HG02884 (cell line): ENCODE results near the gene AZGP1.
"Not testable (repeated sequence)": the region's sequence is repeated elsewhere in the genome, so short reads cannot be mapped to it uniquely, and the experiment has no call there.

Experiments
- ATAC-seq: cut with Tn5 transposase; IDR thresholded peaks from one replicate; pipeline ENCODE4 v1.9.1; 2021; ENCODE audit warnings: mild to moderate bottlenecking, moderate library complexity; ENCODE audit not compliant: unreplicated experiment

The AZGP1 gene

GRCh38 chr7:99997545-99998137 is 21.8 kb upstream of the AZGP1 start:
- ATAC-seq = peak; percentile 45

DNA sequence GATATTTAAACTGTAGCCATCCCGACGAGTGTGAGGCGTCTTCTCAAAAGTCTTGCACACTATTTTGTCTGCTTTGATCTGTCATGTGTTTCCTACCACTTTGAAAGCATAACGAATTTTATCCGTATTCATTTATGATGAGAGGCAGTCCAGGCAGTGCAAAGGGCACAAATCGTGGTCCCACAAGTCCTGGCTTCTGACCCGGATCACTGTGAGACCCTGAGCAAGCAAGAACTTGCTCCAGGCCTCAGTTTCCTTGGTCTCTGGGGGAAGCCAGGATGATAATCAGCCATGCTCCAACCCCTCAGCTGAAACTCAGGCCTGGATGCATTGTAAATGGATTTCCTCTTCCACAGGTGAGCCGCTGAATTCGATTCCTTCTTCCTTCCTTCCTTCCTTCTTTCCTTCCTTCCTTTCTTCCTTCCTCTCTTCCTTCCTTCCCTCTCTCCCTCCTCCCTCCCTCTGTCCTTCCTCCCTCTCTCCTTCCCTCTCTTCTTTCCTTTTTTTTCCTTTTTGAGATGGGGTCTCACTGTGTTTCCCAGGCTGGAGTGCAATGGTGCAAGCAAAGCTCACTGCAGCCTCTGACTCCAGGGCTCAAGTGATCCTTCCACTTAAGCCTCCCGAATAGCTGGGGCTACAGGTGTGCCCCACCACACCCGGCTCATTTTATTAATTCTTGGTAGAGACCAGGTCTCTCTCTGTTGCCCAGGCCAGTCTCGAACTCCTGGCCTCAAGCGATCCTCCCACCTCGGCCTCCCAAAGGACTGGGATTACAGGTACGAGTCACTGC is 21.1 kb upstream of the AZGP1 start:
- no peak for ATAC-seq

GRCh38 chr7:99994819-99995218 is 19.0 kb upstream of the AZGP1 start:
- no peak for ATAC-seq

- no peak for ATAC-seq
Observed at GRCh38 chr7:99992330-99993038, 16.7 kb upstream of the AZGP1 start.

DNA sequence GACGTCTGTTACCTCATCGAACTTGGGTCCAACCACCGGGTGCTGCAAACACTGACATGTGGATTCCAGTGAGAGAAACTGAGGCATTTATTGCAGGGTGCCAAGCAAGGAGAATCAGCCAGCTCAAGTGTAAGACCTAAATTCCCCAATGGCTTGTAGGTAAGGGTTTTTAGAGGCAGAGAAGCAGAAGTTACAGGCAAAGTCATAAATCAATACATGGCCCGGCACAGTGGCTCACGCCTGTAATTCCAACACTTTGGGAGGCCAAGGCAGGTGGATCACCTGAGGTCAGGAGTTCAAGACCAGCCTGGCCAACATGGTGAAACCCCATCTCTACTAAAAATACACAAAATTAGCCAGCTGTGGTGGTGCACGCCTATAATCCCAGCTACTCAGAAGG is 15.7 kb upstream of the AZGP1 start:
- not testable (repeated sequence) for ATAC-seq

DNA sequence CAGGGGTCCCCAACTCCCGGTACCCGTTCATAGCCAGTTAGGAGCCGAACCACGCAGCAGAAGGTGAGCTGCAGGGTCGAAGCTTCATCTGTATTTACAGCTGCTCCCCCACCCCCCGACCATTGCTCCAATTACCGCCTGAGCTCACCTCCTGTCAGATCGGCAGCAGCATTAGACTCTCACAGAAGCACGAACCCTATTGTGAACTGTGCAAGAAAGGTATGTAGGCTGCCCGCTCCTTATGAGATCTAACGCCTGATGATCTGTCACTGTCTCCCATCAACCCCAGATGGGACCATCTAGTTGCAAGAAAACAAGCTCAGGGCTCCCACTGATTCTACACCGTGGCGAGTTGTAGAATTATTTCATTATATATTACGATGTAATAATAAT is 14.6 kb upstream of the AZGP1 start:
- no peak for ATAC-seq

DNA sequence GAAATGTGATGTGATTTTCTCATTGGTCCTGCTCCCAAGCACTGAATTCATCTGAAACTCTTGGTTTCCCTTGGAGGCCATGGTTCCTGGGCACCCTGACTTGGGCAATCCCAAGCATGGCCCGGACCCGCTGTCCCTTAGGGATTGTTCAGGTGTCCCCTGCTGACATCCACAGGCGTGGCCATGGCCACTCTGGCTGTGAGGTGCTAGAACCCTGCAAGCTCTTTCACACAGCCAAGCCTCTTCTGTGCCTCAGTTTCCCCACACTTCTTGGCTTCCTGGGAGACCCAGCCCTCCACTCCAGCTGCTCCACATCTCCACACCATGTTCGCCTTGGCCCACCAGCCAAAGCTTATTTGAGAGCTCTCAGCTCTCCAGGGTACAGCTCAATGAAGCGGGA is 12.0 kb upstream of the AZGP1 start:
- no peak for ATAC-seq

DNA sequence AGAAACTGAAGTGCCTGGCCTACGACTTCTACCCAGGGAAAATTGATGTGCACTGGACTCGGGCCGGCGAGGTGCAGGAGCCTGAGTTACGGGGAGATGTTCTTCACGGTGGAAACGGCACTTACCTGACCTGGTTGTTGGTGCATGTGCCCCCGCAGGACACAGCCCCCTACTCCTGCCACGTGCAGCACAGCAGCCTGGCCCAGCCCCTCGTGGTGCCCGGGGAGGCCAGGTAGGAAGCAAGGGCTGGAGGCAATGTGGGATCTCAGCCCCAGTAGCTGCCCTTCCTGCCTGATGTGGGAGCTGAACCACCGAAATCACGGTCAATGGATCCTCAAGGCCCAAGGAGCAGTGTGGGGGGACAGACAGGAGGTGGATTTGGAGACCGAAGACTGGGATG is 11.5 kb upstream of the AZGP1 start:
- not testable (repeated sequence) for ATAC-seq

DNA sequence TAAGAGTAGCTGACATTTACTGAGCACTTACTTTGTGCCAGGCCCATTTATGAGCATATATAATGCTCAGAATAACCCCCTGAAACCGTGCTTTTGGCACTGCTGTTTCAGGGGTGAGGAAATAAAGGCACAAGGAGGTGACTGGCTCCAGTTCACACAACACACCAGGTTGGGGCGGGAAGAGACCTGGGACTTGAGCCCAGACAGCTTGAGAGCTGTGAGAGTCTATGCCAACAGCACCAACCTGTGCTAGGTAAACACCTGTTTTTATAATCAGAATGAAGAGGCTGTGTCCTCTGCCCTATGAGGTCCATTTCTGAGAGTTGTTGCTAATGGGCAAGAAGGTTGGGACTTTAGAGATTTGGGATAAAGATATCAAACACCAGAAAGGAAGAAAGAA is 8.8 kb upstream of the AZGP1 start:
- no peak for ATAC-seq

DNA sequence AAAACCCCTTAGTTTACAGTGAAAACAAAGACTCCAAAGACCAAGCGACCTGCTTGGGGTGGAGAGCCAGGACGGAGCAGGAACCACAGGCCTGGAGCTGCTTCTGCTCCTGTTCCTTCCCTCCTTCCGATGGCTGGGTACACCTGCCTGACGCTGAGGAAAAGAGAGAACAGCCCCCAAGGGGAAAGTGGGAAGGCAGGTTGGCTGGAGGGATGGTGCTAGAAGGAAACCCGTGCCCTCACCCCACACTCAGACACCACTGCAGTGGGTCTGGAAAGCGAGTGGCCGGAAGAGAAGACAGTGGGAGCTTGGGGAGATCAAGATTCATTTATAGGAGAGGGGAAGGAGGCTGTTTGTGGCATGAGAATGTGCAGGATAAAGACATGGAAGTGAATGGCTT is 5.2 kb upstream of the AZGP1 start:
- not testable (repeated sequence) for ATAC-seq

DNA sequence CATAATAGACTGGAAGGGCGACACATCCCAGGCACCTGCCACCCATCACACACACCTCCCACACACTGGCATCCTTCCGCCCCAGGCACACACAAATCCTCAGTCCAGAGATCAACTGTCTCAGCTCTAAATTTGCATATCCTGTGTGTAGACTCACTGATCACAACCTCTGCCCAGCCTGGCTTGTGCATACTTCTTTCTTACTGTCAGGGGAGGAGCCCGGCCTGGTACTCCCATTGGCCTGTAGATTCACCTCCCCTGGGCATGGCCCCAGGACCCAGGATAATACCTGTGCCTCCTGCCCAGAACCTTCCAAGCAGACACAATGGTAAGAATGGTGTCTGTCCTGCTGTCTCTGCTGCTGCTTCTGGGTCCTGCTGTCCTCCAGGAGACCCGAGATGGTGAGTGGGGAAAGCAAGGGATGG is 4.6 kb upstream of the AZGP1 start:
- not testable (repeated sequence) for ATAC-seq

- ATAC-seq = not testable (repeated sequence)
Observed at GRCh38 chr7:99979814-99980225, 4.0 kb upstream of the AZGP1 start.

DNA sequence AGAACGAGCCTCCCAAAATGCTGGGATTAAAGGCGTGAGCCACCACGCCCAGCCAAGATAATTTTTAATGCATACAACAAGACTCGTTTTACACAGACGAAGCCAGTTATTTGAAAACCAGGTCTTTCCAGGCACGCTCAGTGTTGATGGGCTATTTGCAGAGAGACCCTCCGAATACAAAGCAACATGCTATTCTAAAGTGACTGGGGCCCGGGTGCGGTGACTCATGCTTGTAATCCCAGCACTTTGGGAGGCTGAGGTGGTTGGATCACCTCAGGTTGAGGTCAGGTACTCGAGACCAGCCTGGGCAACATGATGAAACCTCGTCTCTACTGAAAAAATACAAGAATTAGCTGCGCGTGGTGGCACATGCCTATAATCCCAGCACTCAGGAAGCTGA is 795 bp upstream of the AZGP1 start:
- ATAC-seq = no peak

- no peak for ATAC-seq
Observed at GRCh38 chr7:99974681-99975080, 1.1 kb downstream of the AZGP1 start.

DNA sequence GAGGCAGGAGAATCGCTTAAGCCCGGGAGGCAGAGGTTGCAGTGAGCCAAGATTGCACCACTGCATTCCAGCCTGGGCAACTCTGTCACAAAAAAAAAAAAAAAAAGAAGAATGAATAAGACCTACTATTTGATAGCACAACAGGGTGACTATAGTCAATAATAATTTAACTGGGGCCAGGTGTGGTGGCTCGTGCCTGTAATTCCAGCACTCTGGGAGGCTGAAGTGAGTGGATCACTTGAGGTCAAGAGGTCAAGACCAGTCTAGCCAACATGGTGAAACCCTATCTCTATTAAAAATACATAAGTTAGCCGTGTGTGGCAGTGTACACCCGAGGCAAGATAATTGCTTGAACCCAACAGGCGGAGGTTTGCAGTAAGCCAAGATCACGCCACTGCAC is 2.0 kb downstream of the AZGP1 start:
- not testable (repeated sequence) for ATAC-seq

- ATAC-seq = no peak
Observed at GRCh38 chr7:99971242-99971641, 4.6 kb downstream of the AZGP1 start.

- not testable (repeated sequence) for ATAC-seq
Observed at GRCh38 chr7:99969813-99970212, 6.0 kb downstream of the AZGP1 start.

- ATAC-seq = no peak
Observed at GRCh38 chr7:99969298-99969697, 6.5 kb downstream of the AZGP1 start.

DNA sequence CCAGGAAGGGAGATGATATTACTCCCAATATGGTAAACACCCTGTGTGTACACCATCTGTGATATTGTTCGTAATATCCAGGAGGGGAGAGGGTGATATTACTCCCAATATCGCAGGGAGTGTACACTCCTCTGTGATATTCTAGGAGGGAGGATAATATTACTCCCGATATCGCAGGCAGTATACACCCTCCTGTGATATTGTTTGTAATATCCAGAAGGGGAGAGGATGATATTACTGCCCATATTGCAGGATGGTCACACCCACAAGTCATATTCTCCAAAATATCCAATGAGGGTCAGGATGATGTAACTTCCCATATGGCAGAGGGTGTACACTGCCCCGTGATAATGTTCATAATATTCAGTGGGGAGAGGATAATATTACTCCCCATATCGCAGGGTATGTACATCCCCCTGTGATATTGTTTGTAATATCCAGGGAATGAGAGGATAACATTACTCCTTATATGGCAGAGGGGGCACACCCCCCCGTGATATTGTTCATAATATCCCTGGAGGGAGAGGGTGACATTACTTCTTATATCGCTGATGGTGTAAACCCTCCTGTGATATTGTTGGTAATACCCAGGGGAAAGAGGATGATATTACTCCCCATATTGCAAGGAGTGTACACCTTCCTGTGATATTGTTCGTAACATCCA is 17.1 kb downstream of the AZGP1 start:
- ATAC-seq = no peak

- no peak for ATAC-seq
Observed at GRCh38 chr7:99955247-99955646, 20.6 kb downstream of the AZGP1 start.

GRCh38 chr7:99954643-99955042 is 21.2 kb downstream of the AZGP1 start:
- ATAC-seq = not testable (repeated sequence)
